Ishikawa (cell line): ENCODE results near the gene NCBP3.

ENCODE experiments used
- CEBPB ChIP-seq: IDR thresholded peaks from 2 replicates; pipeline ENCODE4 v1.6.1; 2012
- CREB1 ChIP-seq: IDR thresholded peaks from 2 replicates; pipeline ENCODE4 v1.6.1; 2012; ENCODE audit warnings: low read depth
- EGR1 ChIP-seq: IDR thresholded peaks from 2 replicates; pipeline ENCODE4 v1.6.1; 2012
- EP300 ChIP-seq: IDR thresholded peaks from 2 replicates; pipeline ENCODE4 v1.6.1; 2012; ENCODE audit warnings: borderline replicate concordance
- FOXM1 ChIP-seq: IDR thresholded peaks from 2 replicates; pipeline ENCODE4 v1.6.1; 2012; ENCODE audit warnings: low read depth, borderline replicate concordance
- MAX ChIP-seq: IDR thresholded peaks from 2 replicates; pipeline ENCODE4 v1.6.1; 2012
- NFIC ChIP-seq: IDR thresholded peaks from 2 replicates; pipeline ENCODE4 v1.6.1; 2012
- RAD21 ChIP-seq: IDR thresholded peaks from 2 replicates; pipeline ENCODE4 v1.6.1; 2012; ENCODE audit warnings: low read depth
- REST ChIP-seq: IDR thresholded peaks from 2 replicates; pipeline ENCODE4 v1.6.1; 2012; ENCODE audit warnings: low read depth, mild to moderate bottlenecking
- TAF1 ChIP-seq: IDR thresholded peaks from 2 replicates; pipeline ENCODE4 v1.6.1; 2012; ENCODE audit warnings: low read depth, mild to moderate bottlenecking
- TCF12 ChIP-seq: IDR thresholded peaks from 2 replicates; pipeline ENCODE4 v1.6.1; 2012; ENCODE audit warnings: low read depth
- TEAD4 ChIP-seq: IDR thresholded peaks from 2 replicates; pipeline ENCODE4 v1.6.1; 2012
- USF1 ChIP-seq: IDR thresholded peaks from 2 replicates; pipeline ENCODE4 v1.6.1; 2012
- YY1 ChIP-seq: IDR thresholded peaks from 2 replicates; pipeline ENCODE4 v1.6.1; 2012; ENCODE audit warnings: low read depth
- ZBTB7A ChIP-seq: IDR thresholded peaks from 2 replicates; pipeline ENCODE4 v1.6.1; 2012; ENCODE audit warnings: low read depth

NCBP3 gene

GRCh38 chr17:3754066-3754457 lies 92.0 kb downstream of the NCBP3 start:
- TF ChIP-seq EGR1 (no peak), NFIC (no peak), TEAD4 (no peak), ZBTB7A (no peak), CEBPB (no peak), REST (no peak), CREB1 (no peak), YY1 (no peak), RAD21 (no peak), TCF12 (no peak), USF1 (no peak), EP300 (no peak), TAF1 (no peak), MAX (no peak), FOXM1 (no peak)

- TF ChIP-seq EP300 (no peak), TAF1 (no peak), YY1 (no peak), NFIC (no peak), USF1 (no peak), FOXM1 (no peak)
Observed at GRCh38 chr17:3753624-3754023, 92.4 kb downstream of the NCBP3 start.
